MM.1S (cell line): Measurements from ENCODE around the gene TBX1.

Experiments used
- DNase-seq: peaks from one replicate; pipeline ENCODE4 v3.0.0-alpha.2; 2015
- H2AFZ ChIP-seq: fragments of 300-600 bp; sonication (generic); 2 replicates; pipeline ENCODE4 v1.6.0; 2016; ENCODE audit warnings: antibody characterized with exemption, low read length
- H3F3A ChIP-seq: fragments of 300-600 bp; sonication (generic); 2 replicates; pipeline ENCODE4 v1.6.1; 2016; ENCODE audit warnings: mild to moderate bottlenecking, antibody characterized with exemption, low read length, moderate library complexity, mixed read lengths; ENCODE audit not compliant: insufficient read depth
- H3K27ac ChIP-seq: fragments of 300-600 bp; sonication (generic); 2 replicates; pipeline ENCODE4 v1.5.1; 2016; ENCODE audit warnings: mild to moderate bottlenecking, low read length
- H3K27me3 ChIP-seq: fragments of 300-600 bp; sonication (generic); replicated peaks from 2 replicates; pipeline ENCODE4 v1.6.0; 2016; ENCODE audit warnings: low read length; ENCODE audit not compliant: insufficient read depth
- H3K36me3 ChIP-seq: fragments of 300-600 bp; sonication (generic); replicated peaks from 2 replicates; pipeline ENCODE4 v1.6.1; 2016; ENCODE audit warnings: mild to moderate bottlenecking, low read length, mixed read lengths; ENCODE audit not compliant: insufficient read depth
- H3K4me1 ChIP-seq: fragments of 300-600 bp; sonication (generic); 2 replicates; pipeline ENCODE4 v1.6.1; 2016; ENCODE audit warnings: low read length, mixed read lengths
- H3K4me2 ChIP-seq: fragments of 300-600 bp; sonication (generic); 2 replicates; pipeline ENCODE4 v1.6.0; 2016; ENCODE audit warnings: low read depth, low read length
- H3K4me3 ChIP-seq: fragments of 300-600 bp; sonication (generic); 2 replicates; pipeline ENCODE4 v1.5.1; 2016; ENCODE audit warnings: low read length, mixed read lengths
- H3K79me2 ChIP-seq: fragments of 300-600 bp; sonication (generic); 2 replicates; pipeline ENCODE4 v1.6.1; 2016; ENCODE audit warnings: mixed run types, low read length, mixed read lengths
- H3K9ac ChIP-seq: fragments of 300-600 bp; sonication (generic); 2 replicates; pipeline ENCODE4 v1.6.1; 2016; ENCODE audit warnings: low read length, mixed read lengths
- H3K9me2 ChIP-seq: fragments of 300-600 bp; sonication (generic); replicated peaks from 2 replicates; pipeline ENCODE4 v1.6.1; 2016; ENCODE audit warnings: mild to moderate bottlenecking, low read length, mixed read lengths; ENCODE audit not compliant: insufficient read depth
- H3K9me3 ChIP-seq: fragments of 300-600 bp; sonication (generic); replicated peaks from 2 replicates; pipeline ENCODE4 v1.6.1; 2016; ENCODE audit warnings: mild to moderate bottlenecking, low read length, mixed read lengths; ENCODE audit not compliant: insufficient read depth
- H4K20me1 ChIP-seq: fragments of 300-600 bp; sonication (generic); 2 replicates; pipeline ENCODE4 v1.6.1; 2016; ENCODE audit warnings: mild to moderate bottlenecking, low read length, moderate library complexity, mixed read lengths; ENCODE audit not compliant: insufficient read depth
- EZH2 ChIP-seq: fragments of 300-600 bp; sonication (generic); optimal IDR thresholded peaks from 2 replicates; pipeline ENCODE3; 2017; ENCODE audit warnings: low read depth, mild to moderate bottlenecking, antibody characterized with exemption, low read length, mixed read lengths
- EZH2phosphoT487 ChIP-seq: fragments of 300-600 bp; sonication (generic); IDR thresholded peaks from 2 replicates; pipeline ENCODE4 v1.6.1; 2018; ENCODE audit warnings: antibody characterized with exemption, low read length
- TF ChIP-seq, protein P1 (sequence below): fragments of 300-600 bp; sonication (generic); IDR thresholded peaks from 2 replicates; pipeline ENCODE4 v1.5.1; 2016; ENCODE audit warnings: antibody characterized with exemption, low read length, mixed read lengths

Gene TBX1

DNA sequence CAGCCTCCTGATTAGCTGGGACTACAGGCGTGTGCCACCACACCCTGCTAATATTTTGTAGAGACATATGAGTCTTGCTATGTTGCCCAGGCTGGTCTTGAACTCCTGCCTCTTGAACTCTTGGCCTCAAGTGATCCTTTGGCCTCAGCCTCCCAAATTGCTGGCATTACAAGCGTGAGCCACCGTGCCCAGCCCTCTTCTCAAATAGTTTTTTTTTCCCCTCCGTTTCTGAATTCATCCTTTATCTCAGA is 11.8 kb downstream of the TBX1 start:
- Histone ChIP-seq H3K27ac (no peak overlapping the region), H3K27me3 (peaks cover 83% of the 10 kb centered on the region)
- no peak for DNase-seq

DNA sequence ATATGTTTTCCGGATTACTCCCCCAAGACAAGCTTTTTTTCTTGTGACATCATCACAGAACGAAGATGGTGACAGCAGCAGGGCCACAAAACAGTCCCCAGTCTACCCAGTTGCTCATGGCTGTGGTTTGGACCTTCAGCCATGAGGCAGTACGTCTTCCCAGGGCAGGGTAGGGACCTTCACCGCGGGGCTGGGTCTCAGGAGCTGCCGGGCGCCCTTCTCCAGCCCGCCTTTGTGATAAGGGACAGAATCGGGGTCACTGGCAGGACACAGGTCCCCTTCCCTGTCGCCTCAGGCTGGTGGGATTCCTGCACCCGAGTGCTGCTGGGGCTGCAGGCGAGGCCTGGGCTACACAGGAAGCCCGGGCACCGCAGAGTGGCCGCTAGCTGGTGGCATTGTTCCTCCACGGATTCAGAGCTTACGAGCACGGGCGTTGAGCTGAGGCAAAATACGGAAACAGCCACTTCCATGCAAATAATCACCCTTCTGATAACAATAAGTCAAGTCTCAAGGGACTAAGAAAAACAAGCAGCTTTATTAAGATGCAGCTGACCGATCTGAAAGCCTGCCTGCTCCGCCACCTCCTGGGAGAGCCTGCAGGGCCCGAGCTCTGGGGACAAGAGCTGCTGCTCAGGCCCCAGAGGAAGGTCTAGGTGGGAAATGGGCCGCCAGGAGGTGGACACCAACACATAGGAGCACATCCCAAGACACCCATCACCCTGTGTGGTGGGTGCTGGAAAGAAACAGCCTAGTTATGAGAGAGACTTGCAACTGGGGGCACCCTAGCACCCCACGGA is 12.3 kb downstream of the TBX1 start:
- Histone ChIP-seq H3K9me2 (no peaks in the 10 kb centered on the region), H3K79me2 (no peaks in the 10 kb centered on the region), H3K27me3 (peaks cover 78% of the 10 kb centered on the region), H3K4me3 (no peak overlapping the region), H3K9ac (no peak overlapping the region), H3K4me2 (no peak overlapping the region), H3K4me1 (no peaks in the 10 kb centered on the region), H3K27ac (no peak overlapping the region), H3K9me3 (no peaks in the 10 kb centered on the region), H3F3A (no peaks in the 10 kb centered on the region), H2AFZ (no peak overlapping the region), H4K20me1 (no peaks in the 10 kb centered on the region), H3K36me3 (no peaks in the 10 kb centered on the region)
- TF ChIP-seq, protein P1, sequence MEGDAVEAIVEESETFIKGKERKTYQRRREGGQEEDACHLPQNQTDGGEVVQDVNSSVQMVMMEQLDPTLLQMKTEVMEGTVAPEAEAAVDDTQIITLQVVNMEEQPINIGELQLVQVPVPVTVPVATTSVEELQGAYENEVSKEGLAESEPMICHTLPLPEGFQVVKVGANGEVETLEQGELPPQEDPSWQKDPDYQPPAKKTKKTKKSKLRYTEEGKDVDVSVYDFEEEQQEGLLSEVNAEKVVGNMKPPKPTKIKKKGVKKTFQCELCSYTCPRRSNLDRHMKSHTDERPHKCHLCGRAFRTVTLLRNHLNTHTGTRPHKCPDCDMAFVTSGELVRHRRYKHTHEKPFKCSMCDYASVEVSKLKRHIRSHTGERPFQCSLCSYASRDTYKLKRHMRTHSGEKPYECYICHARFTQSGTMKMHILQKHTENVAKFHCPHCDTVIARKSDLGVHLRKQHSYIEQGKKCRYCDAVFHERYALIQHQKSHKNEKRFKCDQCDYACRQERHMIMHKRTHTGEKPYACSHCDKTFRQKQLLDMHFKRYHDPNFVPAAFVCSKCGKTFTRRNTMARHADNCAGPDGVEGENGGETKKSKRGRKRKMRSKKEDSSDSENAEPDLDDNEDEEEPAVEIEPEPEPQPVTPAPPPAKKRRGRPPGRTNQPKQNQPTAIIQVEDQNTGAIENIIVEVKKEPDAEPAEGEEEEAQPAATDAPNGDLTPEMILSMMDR, result no peak
- TF ChIP-seq EZH2 (no peak), EZH2phosphoT487 (no peak)
- DNase-seq, result no peak

More for the DNA sequence above, 11.8 kb downstream of the TBX1 start:
- H2AFZ ChIP-seq, result no peak overlapping the region
- H3K9me2 ChIP-seq, result no peaks in the 10 kb centered on the region
- H3K36me3 ChIP-seq, result no peaks in the 10 kb centered on the region
- no peak overlapping the region for H3K9ac ChIP-seq
- H4K20me1 ChIP-seq, result no peaks in the 10 kb centered on the region
- H3F3A ChIP-seq, result no peaks in the 10 kb centered on the region
- TF ChIP-seq EZH2phosphoT487, result no peak
- TF ChIP-seq, protein P1, result no peak
- no peak for TF ChIP-seq EZH2
- no peak overlapping the region for H3K4me2 ChIP-seq
- H3K9me3 ChIP-seq, result no peaks in the 10 kb centered on the region
- no peak overlapping the region for H3K4me3 ChIP-seq
- H3K4me1 ChIP-seq, result no peaks in the 10 kb centered on the region
- H3K79me2 ChIP-seq, result no peaks in the 10 kb centered on the region

DNA sequence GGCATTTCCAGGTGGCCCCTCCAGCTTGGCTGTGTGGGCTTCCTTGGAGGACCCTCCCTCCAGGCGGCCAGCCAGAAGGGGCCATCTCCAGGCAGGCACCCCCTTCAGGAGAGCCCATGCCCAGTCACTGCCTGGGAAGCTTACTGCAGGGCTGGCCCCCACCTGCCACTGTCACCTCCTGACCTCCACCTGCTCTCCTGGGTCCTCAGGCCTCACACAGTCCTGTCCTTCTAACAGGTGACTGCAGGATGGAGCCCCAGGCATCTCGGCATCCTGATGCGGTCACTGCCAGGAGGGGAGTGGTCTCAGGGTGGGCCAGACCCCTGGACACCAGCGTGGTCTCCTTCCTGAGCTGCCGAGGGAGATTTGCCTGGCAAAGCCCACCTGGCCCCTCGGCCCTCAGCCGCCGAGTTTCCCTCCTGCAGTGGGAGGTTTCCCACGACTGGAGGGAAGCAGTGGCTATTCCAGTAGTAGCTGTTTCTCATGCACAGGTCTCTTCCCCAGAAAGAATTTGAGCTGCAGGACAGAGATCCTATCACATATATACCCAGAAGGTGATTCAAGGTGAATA is 13.0 kb downstream of the TBX1 start:
- Histone ChIP-seq H3K9me2 (no peaks in the 10 kb centered on the region), H3K4me3 (no peak overlapping the region), H3K27ac (no peak overlapping the region), H3K9me3 (no peaks in the 10 kb centered on the region), H3K36me3 (no peaks in the 10 kb centered on the region), H3K4me2 (no peak overlapping the region), H3K9ac (no peak overlapping the region), H2AFZ (no peak overlapping the region), H3K79me2 (no peaks in the 10 kb centered on the region), H4K20me1 (no peaks in the 10 kb centered on the region), H3K4me1 (no peaks in the 10 kb centered on the region), H3F3A (no peaks in the 10 kb centered on the region), H3K27me3 (peaks cover 71% of the 10 kb centered on the region)
- TF ChIP-seq EZH2 (no peak), EZH2phosphoT487 (no peak)
- TF ChIP-seq, protein P1, result no peak
- DNase-seq, result no peak
